ENCODE results near the gene ENG.

DNA sequence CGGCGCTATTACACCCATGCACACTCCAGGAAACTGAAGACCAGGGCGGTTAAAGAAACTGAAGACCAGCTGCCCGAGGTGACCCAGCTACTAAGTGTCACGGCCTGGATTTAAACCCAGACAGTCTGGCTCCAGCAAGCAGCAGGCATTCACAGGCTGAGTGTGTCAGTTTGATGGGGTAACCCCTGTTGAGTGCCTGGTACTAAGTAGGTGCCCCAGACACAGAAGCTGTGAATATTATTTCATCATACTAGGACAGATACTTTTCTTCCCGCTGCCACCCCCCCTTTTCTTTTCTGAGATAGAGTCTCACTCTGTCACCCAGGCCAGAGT, 7.3 kb downstream of the ENG start:
- TF ChIP-seq, protein P1, sequence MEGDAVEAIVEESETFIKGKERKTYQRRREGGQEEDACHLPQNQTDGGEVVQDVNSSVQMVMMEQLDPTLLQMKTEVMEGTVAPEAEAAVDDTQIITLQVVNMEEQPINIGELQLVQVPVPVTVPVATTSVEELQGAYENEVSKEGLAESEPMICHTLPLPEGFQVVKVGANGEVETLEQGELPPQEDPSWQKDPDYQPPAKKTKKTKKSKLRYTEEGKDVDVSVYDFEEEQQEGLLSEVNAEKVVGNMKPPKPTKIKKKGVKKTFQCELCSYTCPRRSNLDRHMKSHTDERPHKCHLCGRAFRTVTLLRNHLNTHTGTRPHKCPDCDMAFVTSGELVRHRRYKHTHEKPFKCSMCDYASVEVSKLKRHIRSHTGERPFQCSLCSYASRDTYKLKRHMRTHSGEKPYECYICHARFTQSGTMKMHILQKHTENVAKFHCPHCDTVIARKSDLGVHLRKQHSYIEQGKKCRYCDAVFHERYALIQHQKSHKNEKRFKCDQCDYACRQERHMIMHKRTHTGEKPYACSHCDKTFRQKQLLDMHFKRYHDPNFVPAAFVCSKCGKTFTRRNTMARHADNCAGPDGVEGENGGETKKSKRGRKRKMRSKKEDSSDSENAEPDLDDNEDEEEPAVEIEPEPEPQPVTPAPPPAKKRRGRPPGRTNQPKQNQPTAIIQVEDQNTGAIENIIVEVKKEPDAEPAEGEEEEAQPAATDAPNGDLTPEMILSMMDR (IDR thresholded peaks at IDR 0.05) = no peak
- no peak for TF ChIP-seq POLR2A (IDR thresholded peaks at IDR 0.05)

Measured in heart left ventricle (tissue), 13 donors.